ENCODE results near the gene ABHD6.

GRCh38 chr3:58342676-58343075 is 105.1 kb downstream of the ABHD6 start:
- no peak for TF ChIP-seq CTCF (IDR thresholded peaks at IDR 0.05 in 4 of 5, conservative IDR thresholded peaks at IDR 0.05 in 1 of 5)
- TF ChIP-seq POLR2A (IDR thresholded peaks at IDR 0.05), result no peak

Data from gastrocnemius medialis (tissue), 4 donors.